ENCODE data around the gene ABCA13.

The ABCA13 gene

GRCh38 chr7:48286836-48287235 lies 115.6 kb downstream of the ABCA13 start:
- TF ChIP-seq ZNF274 (IDR thresholded peaks at IDR 0.05; ENCODE audit: low read depth, low read length) = no peak
- H3K4me3 ChIP-seq (ENCODE audit: low read length) = no peak overlapping the region

GRCh38 chr7:48289656-48290055 lies 118.4 kb downstream of the ABCA13 start:
- H3K4me3 ChIP-seq (ENCODE audit: low read length) = no peak overlapping the region
- no peak for TF ChIP-seq ZNF274 (IDR thresholded peaks at IDR 0.05; ENCODE audit: low read depth, low read length)

GRCh38 chr7:48292949-48293348 lies 121.7 kb downstream of the ABCA13 start:
- no peak overlapping the region for H3K4me3 ChIP-seq (ENCODE audit: low read length)
- TF ChIP-seq ZNF274 (IDR thresholded peaks at IDR 0.05; ENCODE audit: low read depth, low read length) = no peak

- no peak for TF ChIP-seq ZNF274 (IDR thresholded peaks at IDR 0.05; ENCODE audit: low read depth, low read length)
- H3K4me3 ChIP-seq (ENCODE audit: low read length) = no peak overlapping the region
Measured at GRCh38 chr7:48295296-48295971, 124.2 kb downstream of the ABCA13 start.

GRCh38 chr7:48296966-48297365 lies 125.7 kb downstream of the ABCA13 start:
- H3K4me3 ChIP-seq (ENCODE audit: low read length) = no peak overlapping the region
- TF ChIP-seq ZNF274 (IDR thresholded peaks at IDR 0.05; ENCODE audit: low read depth, low read length) = no peak

GRCh38 chr7:48298779-48299178 lies 127.5 kb downstream of the ABCA13 start:
- no peak overlapping the region for H3K4me3 ChIP-seq (ENCODE audit: low read length)
- TF ChIP-seq ZNF274 (IDR thresholded peaks at IDR 0.05; ENCODE audit: low read depth, low read length) = no peak

GRCh38 chr7:48299580-48300169 lies 128.4 kb downstream of the ABCA13 start:
- TF ChIP-seq ZNF274 (IDR thresholded peaks at IDR 0.05; ENCODE audit: low read depth, low read length) = no peak
- H3K4me3 ChIP-seq (ENCODE audit: low read length) = no peak overlapping the region

- no peak for TF ChIP-seq ZNF274 (IDR thresholded peaks at IDR 0.05; ENCODE audit: low read depth, low read length)
- H3K4me3 ChIP-seq (ENCODE audit: low read length) = no peak overlapping the region
Measured at GRCh38 chr7:48300301-48300700, 129.0 kb downstream of the ABCA13 start.

GRCh38 chr7:48301201-48301600 lies 129.9 kb downstream of the ABCA13 start:
- no peak overlapping the region for H3K4me3 ChIP-seq (ENCODE audit: low read length)
- TF ChIP-seq ZNF274 (IDR thresholded peaks at IDR 0.05; ENCODE audit: low read depth, low read length) = no peak

GRCh38 chr7:48304641-48305040 lies 133.4 kb downstream of the ABCA13 start:
- no peak for TF ChIP-seq ZNF274 (IDR thresholded peaks at IDR 0.05; ENCODE audit: low read depth, low read length)
- H3K4me3 ChIP-seq (ENCODE audit: low read length) = no peak overlapping the region

GRCh38 chr7:48305661-48306060 lies 134.4 kb downstream of the ABCA13 start:
- TF ChIP-seq ZNF274 (IDR thresholded peaks at IDR 0.05; ENCODE audit: low read depth, low read length) = no peak
- H3K4me3 ChIP-seq (ENCODE audit: low read length) = no peak overlapping the region

- TF ChIP-seq ZNF274 (IDR thresholded peaks at IDR 0.05; ENCODE audit: low read depth, low read length) = no peak
- H3K4me3 ChIP-seq (ENCODE audit: low read length) = no peak overlapping the region
Measured at GRCh38 chr7:48307041-48307714, 135.9 kb downstream of the ABCA13 start.

GRCh38 chr7:48309720-48310119 lies 138.5 kb downstream of the ABCA13 start:
- no peak overlapping the region for H3K4me3 ChIP-seq (ENCODE audit: low read length)
- TF ChIP-seq ZNF274 (IDR thresholded peaks at IDR 0.05; ENCODE audit: low read depth, low read length) = no peak

GRCh38 chr7:48311464-48312100 lies 140.3 kb downstream of the ABCA13 start:
- H3K4me3 ChIP-seq (ENCODE audit: low read length) = no peak overlapping the region
- TF ChIP-seq ZNF274 (IDR thresholded peaks at IDR 0.05; ENCODE audit: low read depth, low read length) = no peak

GRCh38 chr7:48312151-48312550 lies 140.9 kb downstream of the ABCA13 start:
- no peak for TF ChIP-seq ZNF274 (IDR thresholded peaks at IDR 0.05; ENCODE audit: low read depth, low read length)

More at GRCh38 chr7:48312151-48312550, 140.9 kb downstream of the ABCA13 start:
- H3K4me3 ChIP-seq (ENCODE audit: low read length) = no peak overlapping the region
